HG03039 (cell line): ENCODE data around the gene KRTAP10-2.
"Not testable (repeated sequence)": the region's sequence is repeated elsewhere in the genome, so short reads cannot be mapped to it uniquely, and the experiment has no call there.

Experiments
- ATAC-seq: cut with Tn5 transposase; IDR thresholded peaks from one replicate; pipeline ENCODE4 v1.9.1; 2021; ENCODE audit warnings: mild to moderate bottlenecking, moderate library complexity; ENCODE audit not compliant: unreplicated experiment

The KRTAP10-2 gene, protein sequence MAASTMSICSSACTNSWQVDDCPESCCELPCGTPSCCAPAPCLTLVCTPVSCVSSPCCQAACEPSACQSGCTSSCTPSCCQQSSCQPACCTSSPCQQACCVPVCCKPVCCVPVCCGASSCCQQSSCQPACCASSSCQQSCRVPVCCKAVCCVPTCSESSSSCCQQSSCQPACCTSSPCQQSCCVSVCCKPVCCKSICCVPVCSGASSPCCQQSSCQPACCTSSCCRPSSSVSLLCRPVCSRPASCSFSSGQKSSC

DNA sequence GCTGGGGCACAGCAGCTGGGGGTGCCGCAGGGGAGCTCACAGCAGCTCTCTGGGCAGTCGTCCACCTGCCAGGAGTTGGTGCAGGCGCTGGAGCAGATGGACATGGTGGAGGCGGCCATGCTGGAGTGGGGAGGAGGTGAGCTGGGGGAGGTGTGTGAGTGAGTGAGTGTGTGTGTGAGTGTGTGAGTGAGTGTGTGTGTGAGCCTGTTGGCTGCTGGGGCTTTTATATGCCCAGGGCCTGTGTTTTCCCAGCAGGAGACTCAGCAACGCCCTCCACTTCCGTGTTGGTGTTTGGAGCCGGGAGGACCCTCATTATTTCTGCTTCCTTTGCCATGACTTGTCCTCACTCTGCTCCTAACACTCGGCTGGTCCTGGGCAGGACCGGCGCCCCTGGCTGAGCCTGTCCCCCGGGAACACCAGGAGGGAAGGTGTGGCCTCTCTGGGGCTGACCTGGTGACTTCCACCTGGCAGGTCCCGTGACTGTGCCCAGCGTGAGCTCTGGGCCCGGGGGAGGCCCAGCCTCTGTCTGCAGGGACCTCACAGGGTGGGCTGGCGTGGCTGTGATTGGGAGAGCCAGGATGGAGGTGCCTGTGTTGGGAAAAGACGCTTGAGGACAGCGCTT lies at the start of gene KRTAP10-2:
KRTAP10-2 (minus strand) TSS at position 166 of the 622 bp plus-strand sequence; CDS start at position 119, 47 bp downstream.
- ATAC-seq, result no peak

DNA sequence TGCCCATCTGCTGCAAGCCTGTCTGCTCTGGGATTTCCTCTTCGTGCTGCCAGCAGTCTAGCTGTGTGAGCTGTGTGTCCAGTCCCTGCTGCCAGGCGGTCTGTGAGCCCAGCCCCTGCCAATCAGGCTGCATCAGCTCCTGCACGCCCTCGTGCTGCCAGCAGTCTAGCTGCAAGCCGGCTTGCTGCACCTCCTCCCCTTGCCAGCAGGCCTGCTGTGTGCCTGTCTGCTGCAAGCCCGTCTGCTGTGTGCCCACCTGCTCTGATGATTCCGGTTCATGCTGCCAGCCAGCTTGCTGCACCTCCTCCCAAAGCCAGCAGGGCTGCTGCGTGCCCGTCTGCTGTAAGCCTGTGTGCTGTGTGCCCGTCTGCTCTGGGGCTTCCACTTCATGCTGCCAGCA lies 49.8 kb upstream of the KRTAP10-2 start:
- ATAC-seq, result not testable (repeated sequence)

DNA sequence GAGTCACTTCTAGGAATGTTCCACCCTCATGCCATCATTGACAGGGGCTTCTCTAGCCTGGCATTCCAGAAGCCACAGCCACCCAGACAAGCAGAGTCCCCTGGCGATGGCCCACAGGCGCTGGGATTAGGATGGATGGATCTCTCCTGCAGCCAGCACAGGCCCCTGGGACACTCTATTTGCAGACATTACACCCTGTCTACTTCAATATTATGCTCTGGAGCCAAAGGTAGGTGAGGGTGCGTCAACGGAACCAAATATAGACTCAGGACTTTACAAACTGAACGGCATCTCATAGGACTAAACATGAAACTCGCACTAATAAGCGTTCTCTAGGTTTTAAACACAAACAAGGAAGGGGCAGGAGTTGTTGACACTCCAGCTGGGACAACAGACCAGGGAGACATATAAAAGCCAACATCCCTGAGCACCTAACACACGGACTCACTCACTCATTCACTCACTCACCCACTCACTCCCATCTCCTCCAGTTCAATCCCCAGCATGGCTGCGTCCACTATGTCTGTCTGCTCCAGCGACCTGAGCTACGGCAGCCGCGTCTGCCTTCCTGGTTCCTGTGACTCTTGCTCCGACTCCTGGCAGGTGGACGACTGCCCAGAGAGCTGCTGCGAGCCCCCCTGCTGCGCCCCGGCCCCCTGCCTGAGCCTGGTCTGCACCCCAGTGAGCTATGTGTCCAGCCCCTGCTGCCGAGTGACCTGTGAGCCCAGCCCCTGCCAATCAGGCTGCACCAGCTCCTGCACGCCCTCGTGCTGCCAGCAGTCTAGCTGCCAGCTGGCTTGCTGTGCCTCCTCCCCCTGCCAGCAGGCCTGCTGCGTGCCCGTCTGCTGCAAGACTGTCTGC lies 49.0 kb upstream of the KRTAP10-2 start, which contains the start of gene KRTAP10-7:
KRTAP10-7 (plus strand) TSS at position 480 of the 861 bp plus-strand sequence; CDS start at position 505, 25 bp downstream.
- ATAC-seq, result not testable (repeated sequence)

DNA sequence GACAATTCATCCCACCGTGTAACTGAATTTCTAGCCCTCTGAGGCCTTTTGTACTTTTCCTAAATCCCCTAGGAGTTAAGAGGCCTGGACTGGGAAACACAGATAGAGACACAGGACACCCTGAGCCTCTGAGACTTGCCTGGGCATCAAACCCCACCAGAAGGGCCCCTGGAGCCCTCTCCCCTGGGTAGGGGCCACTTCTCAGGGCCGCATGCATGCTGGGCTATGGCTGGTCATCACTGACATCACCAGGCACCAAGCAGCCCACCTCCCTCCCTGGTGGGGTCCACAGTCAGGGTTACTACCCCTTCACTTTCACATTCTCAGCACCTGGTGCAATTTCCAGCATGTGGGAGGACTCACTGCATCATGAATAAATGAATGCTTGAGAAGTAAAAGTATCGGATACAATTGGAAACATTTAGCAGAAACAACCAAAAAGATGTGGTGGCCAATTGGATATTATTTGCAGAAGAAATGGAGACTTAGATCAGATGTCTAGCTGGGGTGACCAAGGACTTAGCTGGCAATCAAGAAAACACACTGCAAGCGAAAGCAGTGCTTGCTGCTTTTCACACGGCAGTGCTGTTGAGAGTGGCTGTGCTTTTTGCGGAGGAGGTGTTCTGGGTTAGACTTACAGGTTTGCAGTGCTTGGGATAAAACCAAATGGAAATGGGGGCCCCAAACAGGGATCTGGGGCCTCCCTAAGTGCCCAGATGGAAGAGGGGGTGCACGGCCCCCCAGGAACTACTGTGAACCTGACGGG lies 48.1 kb upstream of the KRTAP10-2 start:
- no peak for ATAC-seq

- no peak for ATAC-seq
These were observed 46.8 kb upstream of the KRTAP10-2 start for GRCh38 chr21:44598061-44598460.

DNA sequence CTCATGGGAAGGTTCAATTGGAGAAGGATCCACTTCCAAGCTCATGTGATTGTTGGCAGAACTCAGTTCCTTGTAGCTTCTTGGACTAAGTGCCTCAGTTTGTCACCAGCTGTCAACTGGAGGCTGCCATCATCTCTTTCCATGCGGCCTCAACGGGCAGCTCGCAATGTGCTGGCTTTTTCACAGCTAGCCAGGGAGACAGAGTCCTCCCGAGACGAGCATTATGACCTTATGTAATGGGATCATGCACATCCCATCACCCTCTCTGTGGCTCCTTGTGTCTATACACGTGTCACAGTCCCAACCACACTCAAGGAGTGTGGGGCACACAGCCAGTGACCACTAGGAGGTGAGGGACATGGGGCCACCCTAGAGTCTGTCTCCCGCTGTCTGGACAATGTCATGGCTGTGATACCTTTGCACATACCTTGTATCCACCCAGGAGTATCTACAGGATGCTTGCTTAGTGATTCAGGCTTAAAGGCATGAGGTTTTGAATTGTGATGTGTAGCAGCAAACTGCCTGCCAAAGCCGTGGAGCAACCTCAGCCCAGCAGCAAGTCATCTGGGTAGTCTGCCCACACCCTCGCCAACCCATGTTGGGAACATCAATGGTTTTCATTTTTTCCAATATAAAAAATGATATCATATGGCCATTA lies 44.9 kb upstream of the KRTAP10-2 start:
- ATAC-seq, result no peak

DNA sequence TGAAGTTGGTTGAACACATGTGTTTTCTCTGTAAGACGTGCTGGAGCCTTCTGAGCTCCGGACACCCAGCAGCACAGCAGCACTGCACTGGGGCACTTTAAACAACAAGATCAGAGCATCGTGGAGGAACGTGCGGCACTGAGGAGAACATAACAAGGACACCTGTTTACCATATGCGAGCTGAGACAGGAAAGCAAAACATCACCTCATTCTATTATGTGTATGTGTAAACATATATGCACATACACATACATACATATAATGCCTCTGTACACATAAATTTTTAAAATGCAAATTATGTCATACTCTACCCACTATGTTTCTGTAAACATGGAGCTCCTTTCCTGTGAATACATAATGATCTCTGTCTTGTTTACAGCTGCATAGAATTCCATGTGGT lies 44.2 kb upstream of the KRTAP10-2 start:
- no peak for ATAC-seq

DNA sequence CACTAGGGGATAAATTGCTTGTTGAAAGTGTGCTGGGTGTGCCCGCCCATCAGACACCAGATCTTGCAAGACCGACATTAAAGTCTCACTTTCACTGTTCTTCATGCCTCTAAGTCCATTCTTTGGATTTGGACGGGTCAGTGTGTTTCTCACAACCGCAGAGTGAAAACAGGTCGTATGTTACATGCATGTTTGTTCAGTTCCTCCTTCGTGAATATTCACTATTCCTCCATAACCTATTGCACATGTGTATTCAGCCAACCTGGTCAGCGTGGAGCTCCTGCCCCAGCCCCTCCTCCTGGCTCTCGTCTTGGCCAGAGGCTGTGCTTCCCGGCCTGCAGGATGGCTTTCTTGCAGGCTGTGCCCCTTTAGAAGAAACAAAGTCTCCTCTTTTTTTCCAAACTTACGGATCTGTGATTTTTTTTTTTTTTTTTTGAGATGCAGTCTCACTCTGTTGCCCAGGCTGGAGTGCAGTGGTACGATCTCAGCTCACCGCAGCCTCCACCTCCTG lies 43.2 kb upstream of the KRTAP10-2 start:
- ATAC-seq, result no peak

DNA sequence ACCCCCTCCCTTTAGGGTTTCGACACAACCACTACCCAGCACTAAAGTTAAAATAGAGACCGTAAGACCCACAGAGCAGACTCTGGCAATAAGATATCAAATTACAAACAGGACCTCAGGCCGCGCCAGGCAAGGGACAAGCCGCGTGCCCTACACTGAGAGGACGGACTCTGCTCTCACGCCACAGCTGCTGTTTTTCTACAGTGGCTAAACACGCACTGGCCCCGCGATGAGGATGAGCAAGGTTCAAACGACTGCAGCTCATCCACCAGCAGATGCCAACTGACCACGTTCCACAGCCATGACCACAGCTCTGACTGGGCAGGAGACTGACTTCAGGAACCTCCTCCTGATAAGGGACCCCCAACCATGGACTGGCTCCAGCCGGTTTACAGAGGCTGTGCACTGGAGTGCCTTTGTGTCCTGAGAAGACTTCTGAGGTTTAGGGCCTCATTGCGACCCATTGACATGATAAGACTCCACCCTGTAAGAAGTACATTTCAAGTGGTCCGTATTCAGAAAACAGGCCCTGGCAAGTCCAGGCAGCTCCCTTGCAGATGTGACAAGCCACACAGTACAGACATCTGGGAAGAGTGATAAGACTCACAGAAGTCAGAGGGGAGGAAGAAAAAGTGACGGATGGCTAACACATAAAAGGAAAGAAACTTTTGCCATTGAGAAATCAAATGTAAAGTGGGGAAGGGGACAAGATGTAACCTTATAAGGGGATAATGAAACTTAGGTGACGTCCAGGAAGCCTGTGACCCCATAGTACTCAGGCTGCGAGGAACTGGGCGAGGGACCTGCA lies 42.5 kb upstream of the KRTAP10-2 start:
- ATAC-seq, result no peak

GRCh38 chr21:44592446-44593311 lies 41.4 kb upstream of the KRTAP10-2 start, which contains the start of gene KRTAP10-6:
TSS of gene KRTAP10-6 (minus strand) at chr21:44592505. CDS start at chr21:44592484, 21 bp downstream.
- no peak for ATAC-seq

DNA sequence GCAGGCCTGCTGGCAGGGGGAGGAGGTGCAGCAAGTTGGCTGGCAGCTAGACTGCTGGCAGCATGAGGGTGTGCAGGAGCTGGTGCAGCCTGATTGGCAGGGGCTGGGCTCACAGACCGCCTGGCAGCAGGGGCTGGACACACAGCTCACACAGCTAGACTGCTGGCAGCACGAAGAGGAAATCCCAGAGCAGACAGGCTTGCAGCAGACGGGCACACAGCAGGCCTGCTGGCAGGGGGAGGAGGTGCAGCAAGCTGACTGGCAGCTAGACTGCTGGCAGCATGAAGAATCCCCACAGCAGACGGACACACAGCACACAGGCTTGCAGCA lies 40.5 kb upstream of the KRTAP10-2 start:
- ATAC-seq, result not testable (repeated sequence)

GRCh38 chr21:44590897-44591800 lies 39.8 kb upstream of the KRTAP10-2 start:
- not testable (repeated sequence) for ATAC-seq

DNA sequence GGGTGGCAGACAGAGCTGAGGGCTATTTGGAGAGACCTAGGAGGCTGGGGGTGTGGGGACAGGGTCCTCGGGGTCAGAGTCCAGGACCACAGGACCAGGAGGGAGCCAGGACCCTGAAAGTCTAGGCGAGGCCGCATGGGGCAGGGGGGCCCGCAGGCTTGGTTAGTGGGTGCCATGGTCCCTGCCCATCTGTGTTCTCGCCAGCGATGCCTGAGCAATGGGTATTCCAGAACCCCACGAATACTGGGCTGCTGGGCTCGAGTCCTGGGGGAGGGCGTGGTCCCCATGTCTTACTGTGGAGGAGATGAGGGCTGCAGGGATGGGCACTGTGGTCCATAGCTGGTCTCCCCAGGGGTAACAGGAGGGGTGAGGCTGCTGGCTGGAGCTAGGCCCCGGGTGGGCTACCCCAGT lies 39.0 kb upstream of the KRTAP10-2 start:
- no peak for ATAC-seq

DNA sequence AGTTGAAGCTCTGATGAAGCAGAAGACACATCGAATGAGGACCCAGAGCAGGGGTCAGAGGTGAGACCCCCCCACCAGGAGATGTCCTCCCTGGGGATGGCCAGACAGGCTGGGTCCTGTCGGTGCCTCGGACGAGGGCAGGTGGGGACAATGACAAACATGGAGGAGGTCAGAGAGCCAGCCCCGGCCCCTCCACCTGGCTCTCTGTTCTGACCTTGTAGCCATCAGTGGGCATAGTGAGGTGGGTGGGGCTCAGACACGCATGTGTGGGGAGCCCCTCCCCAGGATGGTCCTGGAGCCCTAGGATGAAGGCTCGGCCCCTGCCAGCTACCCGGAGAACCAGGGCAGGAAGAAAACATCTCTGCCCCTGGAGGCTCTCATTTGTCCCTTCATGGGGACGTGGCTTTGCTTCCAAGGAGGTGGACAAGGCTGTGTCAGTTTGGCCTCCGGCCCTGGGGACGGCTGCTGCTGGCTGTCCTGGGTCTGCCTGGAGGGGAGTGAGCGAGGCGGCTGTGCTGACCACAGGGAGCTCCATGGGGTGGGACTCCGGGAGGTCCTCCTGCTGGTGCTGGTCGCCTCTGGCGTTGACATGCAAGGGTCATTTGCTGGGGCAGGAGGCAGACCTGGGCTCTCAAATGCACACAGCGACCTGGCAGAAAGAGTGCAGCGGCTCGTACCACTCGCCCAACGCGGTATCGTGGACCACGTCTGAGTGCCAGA lies 38.4 kb upstream of the KRTAP10-2 start:
- no peak for ATAC-seq

- no peak for ATAC-seq
These were observed 37.8 kb upstream of the KRTAP10-2 start for GRCh38 chr21:44589094-44589493.

DNA sequence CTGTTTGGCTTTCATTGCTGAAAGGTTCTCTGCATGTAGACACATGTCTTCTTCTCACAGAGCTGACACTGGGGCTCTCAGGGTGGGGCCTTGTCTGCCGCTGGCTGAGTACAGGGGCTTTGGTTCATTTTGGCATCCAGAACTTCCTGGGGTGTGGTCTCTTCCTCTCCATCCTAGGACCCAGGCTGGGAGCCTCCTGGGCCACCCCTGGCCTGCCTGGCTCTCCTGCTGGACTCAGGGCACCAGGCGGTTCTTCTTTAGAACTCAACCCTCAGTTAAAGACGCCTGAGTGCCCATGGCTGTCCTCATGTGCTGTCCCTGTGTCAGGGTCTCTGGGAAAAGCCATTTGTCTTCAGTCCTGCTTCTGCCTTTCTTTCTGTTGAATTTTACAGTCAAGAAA lies 34.6 kb upstream of the KRTAP10-2 start:
- no peak for ATAC-seq

DNA sequence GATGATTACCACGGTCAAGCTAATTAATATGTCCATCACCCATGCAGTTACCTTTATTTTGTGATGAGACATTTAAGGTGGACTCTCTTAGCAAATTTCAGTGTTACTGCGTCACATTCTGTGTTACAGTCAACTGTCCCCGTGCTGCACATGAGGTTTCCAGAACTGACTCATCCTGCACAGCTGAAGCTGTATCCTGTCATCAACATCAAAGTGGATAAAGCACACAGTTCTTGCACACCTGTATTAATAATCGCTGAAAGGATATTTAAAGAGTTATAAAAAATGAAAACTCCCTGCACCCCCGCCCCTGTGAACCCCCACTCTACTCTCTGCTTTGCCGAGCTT lies 32.5 kb upstream of the KRTAP10-2 start:
- no peak for ATAC-seq
